Peyer's patch (tissue), 4 donors: ENCODE data around the gene RAD17. TPM values are rescaled to one million over a fixed set of nuclear protein-coding genes. Genes with fewer than 3 reads are reported as not detected.
"Not testable (repeated sequence)": the region's sequence is repeated elsewhere in the genome, so short reads cannot be mapped to it uniquely, and the experiment has no call there.

Source experiments
- DNase-seq, 3 donors: peaks; one replicate each; pipeline ENCODE4 v3.0.0-alpha.2; 2017 to 2019
- H3K27ac ChIP-seq, 4 donors: fragments of 200-600 bp; sonication (generic); one replicate each; pipeline ENCODE4 v1.5.1; 2016 to 2019
- H3K27me3 ChIP-seq, 2 donors: fragments of 200-600 bp; sonication (generic); one replicate each; pipeline ENCODE4 v1.5.1; 2019
- H3K36me3 ChIP-seq, 3 donors: fragments of 200-600 bp; sonication (generic); one replicate each; pipeline ENCODE4 v1.5.1; 2016 to 2019
- H3K4me1 ChIP-seq, 4 donors: fragments of 200-600 bp; sonication (generic); one replicate each; pipeline ENCODE4 v1.5.1; 2016 to 2019
- H3K4me3 ChIP-seq, 4 donors: fragments of 200-600 bp; sonication (generic); 1 replicate in 3 of 4; 2 replicates in 1 of 4; pipeline ENCODE4 v1.5.1; 2016 to 2019; ENCODE audit warnings: mild to moderate bottlenecking in 1 of 4
- H3K9me3 ChIP-seq, 4 donors: fragments of 200-600 bp; sonication (generic); one replicate each; pipeline ENCODE4 v1.5.1; 2016 to 2019; ENCODE audit warnings: mild to moderate bottlenecking in 1 of 4
- CTCF ChIP-seq, 6 experiments: fragments of 450-650 bp in 4 of 6; fragments of 200-600 bp in 2 of 6; sonication (generic) in 1 of 6; IDR thresholded peaks; one replicate each; pipeline ENCODE4 v1.5.1; 2017 to 2019; ENCODE audit warnings: antibody characterized with exemption in 6 of 6, mild to moderate bottlenecking in 3 of 6, moderate library complexity in 1 of 6
- POLR2A ChIP-seq, 2 donors: fragments of 450-650 bp; IDR thresholded peaks; one replicate each; pipeline ENCODE4 v1.5.1; 2017; ENCODE audit warnings: antibody characterized with exemption in 2 of 2, mild to moderate bottlenecking in 2 of 2, moderate library complexity in 2 of 2
- total RNA-seq, 4 donors: library from RNA; depleted of rRNA; stranded (reverse); fragments of >200 nt; gene quantifications; one replicate each; pipeline ENCODE4 v1.1.0, GENCODE V29; 2016

Gene RAD17
- total RNA-seq, result 10 to 100 TPM in 3 of 4 donors, 1 to 10 TPM in 1; 7.3 to 47.0 (median 21.7) TPM

- H3K4me1 ChIP-seq, result peaks cover 0 to 29% (median 6%) of the 10 kb centered on the region in 4 donors
- H3K4me3 ChIP-seq, result peak within 1 kb of the TSS; percentile 76 to 85 (median 79)
- DNase-seq, result peak; percentile 94 to 97 (median 96)
- H3K27me3 ChIP-seq, result no peaks in the 10 kb centered on the region
- H3K9me3 ChIP-seq, result no peaks in the 10 kb centered on the region
- peaks cover 0 to 22% (median 0%) of the 10 kb centered on the region in 3 donors for H3K36me3 ChIP-seq
- peak in 1 of 6 experiments; percentile 1 for TF ChIP-seq CTCF (IDR thresholded peaks at IDR 0.05)
- peak; percentile 54 to 69 for TF ChIP-seq POLR2A (IDR thresholded peaks at IDR 0.05)
- H3K27ac ChIP-seq, result peak within 1 kb of the TSS; percentile 92 to 98 (median 95)
Observed at GRCh38 chr5:69369340-69370121, at the start of gene RAD17, which contains the start of the genes AK6 and TAF9. TSS of gene RAD17 (plus strand) at chr5:69369818. CDS start at chr5:69372209, 2,391 bp downstream. TSS of gene AK6 (minus strand) at chr5:69369520. CDS start at chr5:69369490, 30 bp downstream. TSS of gene TAF9 (minus strand) at chr5:69369520. CDS start at chr5:69365737, 3,783 bp downstream.

GRCh38 chr5:69326365-69326764 is 43.3 kb upstream of the RAD17 start:
- H3K4me1 ChIP-seq, result peaks cover 0 to 5% (median 0%) of the 10 kb centered on the region in 4 donors
- TF ChIP-seq POLR2A (IDR thresholded peaks at IDR 0.05) (no peak), CTCF (IDR thresholded peaks at IDR 0.05) (no peak)
- H3K4me3 ChIP-seq, result no peak overlapping the region
- H3K27me3 ChIP-seq, result no peaks in the 10 kb centered on the region
- H3K9me3 ChIP-seq, result no peaks in the 10 kb centered on the region
- no peak for DNase-seq
- no peak overlapping the region for H3K27ac ChIP-seq
- H3K36me3 ChIP-seq, result no peaks in the 10 kb centered on the region

- Histone ChIP-seq H3K4me1 (peaks cover 0 to 11% (median 0%) of the 10 kb centered on the region in 4 donors), H3K4me3 (no peak overlapping the region), H3K36me3 (no peaks in the 10 kb centered on the region), H3K9me3 (no peaks in the 10 kb centered on the region), H3K27ac (no peak overlapping the region), H3K27me3 (no peaks in the 10 kb centered on the region)
- no peak for DNase-seq
- no peak for TF ChIP-seq CTCF (IDR thresholded peaks at IDR 0.05)
- TF ChIP-seq POLR2A (IDR thresholded peaks at IDR 0.05), result no peak
Observed at GRCh38 chr5:69329905-69330489, 39.6 kb upstream of the RAD17 start.

- Histone ChIP-seq H3K9me3 (no peaks in the 10 kb centered on the region), H3K36me3 (no peaks in the 10 kb centered on the region), H3K27ac (peak overlapping the region; percentile 76 to 87 (median 78)), H3K4me3 (peak overlapping the region; percentile 56 to 74 (median 59)), H3K27me3 (no peaks in the 10 kb centered on the region), H3K4me1 (peaks cover 0 to 5% (median 0%) of the 10 kb centered on the region in 4 donors)
- DNase-seq, result peak in 2 of 3 donors; percentile 62 to 74
- TF ChIP-seq CTCF (IDR thresholded peaks at IDR 0.05), result no peak
- TF ChIP-seq POLR2A (IDR thresholded peaks at IDR 0.05), result peak; percentile 22 to 54
Observed at GRCh38 chr5:69331528-69332445, 37.8 kb upstream of the RAD17 start.

- H3K4me1 ChIP-seq, H3K36me3 ChIP-seq, DNase-seq, H3K27ac ChIP-seq, H3K9me3 ChIP-seq, H3K27me3 ChIP-seq, H3K4me3 ChIP-seq: not testable (repeated sequence)
Observed at GRCh38 chr5:69333668-69334315, 35.8 kb upstream of the RAD17 start.
